Left colon (tissue), 2 donors: ENCODE results near the gene PRIM2. TPM values are rescaled to one million over a fixed set of nuclear protein-coding genes. Genes with fewer than 3 reads are reported as not detected.
"Not testable (repeated sequence)": the region's sequence is repeated elsewhere in the genome, so short reads cannot be mapped to it uniquely, and the experiment has no call there.

Source experiments
- ATAC-seq: fragments of 200-7000 bp; cut with Tn5 transposase; one replicate; pipeline ENCODE4 v1.9.1; 2020; ENCODE audit warnings: mild to moderate bottlenecking, moderate library complexity
- DNase-seq, 2 donors: peaks; one replicate each; pipeline ENCODE4 v3.0.0-alpha.2; 2020
- intact Hi-C, 2 donors: fragments of 100-400 bp; cut with DNase I in 1 of 2; cut with micrococcal nuclease in 1 of 2; formaldehyde crosslinking; loops; one replicate each; pipeline versions ENCODE4 v1.11.2 to v1.14.0; 2022; cut with DNase I, micrococcal nuclease
- long read RNA-seq: library from polyadenylated mRNA; unstranded; transcript quantifications from one replicate; pipeline ENCODE4 v2.0.0, GENCODE V29; 2021
- total RNA-seq, 2 donors: library from RNA; stranded (reverse); fragmentation: NEBNext Ultra II Directional; extraction: Animal tissue kit (Norgen Biotek cat#: 25700); gene quantifications; one replicate each; pipeline ENCODE4 v1.2.1, GENCODE V29; 2021
- donor health status: DM: no; HTN: no; CAD: no.
- donor health status: DM: yes; HTN: yes; CAD: no.

The PRIM2 gene, protein sequence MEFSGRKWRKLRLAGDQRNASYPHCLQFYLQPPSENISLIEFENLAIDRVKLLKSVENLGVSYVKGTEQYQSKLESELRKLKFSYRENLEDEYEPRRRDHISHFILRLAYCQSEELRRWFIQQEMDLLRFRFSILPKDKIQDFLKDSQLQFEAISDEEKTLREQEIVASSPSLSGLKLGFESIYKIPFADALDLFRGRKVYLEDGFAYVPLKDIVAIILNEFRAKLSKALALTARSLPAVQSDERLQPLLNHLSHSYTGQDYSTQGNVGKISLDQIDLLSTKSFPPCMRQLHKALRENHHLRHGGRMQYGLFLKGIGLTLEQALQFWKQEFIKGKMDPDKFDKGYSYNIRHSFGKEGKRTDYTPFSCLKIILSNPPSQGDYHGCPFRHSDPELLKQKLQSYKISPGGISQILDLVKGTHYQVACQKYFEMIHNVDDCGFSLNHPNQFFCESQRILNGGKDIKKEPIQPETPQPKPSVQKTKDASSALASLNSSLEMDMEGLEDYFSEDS
- 10 to 100 TPM in 1 of 2 donors, 1 to 10 TPM in 1; 9.4 to 11.0 TPM for total RNA-seq
- long read RNA-seq, partial matches to known transcripts: 1 of 6 reads
- long read RNA-seq, other reads (novel, unspliced or antisense): 1 of 6 reads

- intact Hi-C loops: loop anchor here in 1 of 2 donors (5.0 kb wide), 1 partner anchor 135 kb away; no protein-coding TSS in a partner anchor
- ATAC-seq: peak; percentile 96
- peak; percentile 88 to 91 for DNase-seq
These were observed at the start of gene PRIM2 for GRCh38 chr6:57317060-57317943. Gene PRIM2, plus strand, starts transcription at chr6:57317630. Its CDS starts 816 bp downstream, at chr6:57318446.

DNA sequence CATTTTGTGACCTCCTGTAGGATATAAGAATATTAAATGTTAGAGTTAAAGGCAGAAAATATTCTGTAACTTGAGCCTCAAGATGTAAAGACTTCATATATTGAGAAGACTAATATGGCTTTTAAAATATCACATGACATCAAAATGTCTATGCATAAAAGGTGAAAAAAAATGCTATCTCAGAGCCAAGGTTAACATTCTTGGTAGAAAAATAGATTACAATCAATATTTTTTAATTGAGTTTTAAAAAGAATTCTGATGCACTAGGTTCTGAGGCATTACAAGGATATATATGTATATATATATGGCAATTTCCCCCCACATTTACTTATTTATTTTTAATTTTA is 49.2 kb upstream of the PRIM2 start:
- ATAC-seq: no peak
- intact Hi-C loops: no loop called here
- no peak for DNase-seq

DNA sequence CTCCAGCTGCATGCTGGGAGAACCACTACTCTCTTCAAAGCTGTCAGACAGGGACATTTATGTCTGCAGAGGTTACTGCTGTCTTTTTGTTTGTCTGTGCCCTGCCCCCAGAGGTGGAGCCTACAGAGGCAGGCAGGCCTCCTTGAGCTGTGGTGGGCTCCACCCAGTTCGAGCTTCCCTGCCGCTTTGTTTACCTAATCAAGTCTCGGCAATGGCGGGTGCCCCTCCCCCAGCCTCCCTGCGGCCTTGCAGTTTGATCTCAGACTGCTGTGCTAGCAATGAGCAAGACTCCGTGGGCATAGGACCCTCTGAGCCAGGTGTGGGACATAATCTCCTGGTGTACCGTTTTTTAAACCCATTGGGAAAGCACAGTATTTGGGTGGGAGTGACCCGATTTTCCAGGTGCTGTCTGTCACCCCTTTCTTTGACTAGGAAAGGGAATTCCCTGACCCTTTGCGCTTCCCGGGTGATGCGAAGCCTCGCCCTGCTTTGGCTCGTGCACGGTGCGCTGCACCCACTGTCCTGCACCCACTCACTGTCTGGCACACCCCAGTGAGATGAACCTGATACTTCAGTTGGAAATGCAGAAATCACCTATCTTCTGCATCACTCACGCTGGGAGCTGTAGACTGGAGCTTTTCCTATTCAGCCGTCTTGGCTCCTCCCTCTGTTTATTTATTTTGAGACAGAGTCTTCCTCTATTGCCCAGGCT is 43.2 kb upstream of the PRIM2 start:
- intact Hi-C loops, DNase-seq, ATAC-seq: not testable (repeated sequence)

GRCh38 chr6:57275384-57275783 is 42.0 kb upstream of the PRIM2 start:
- intact Hi-C loops: no loop called here
- DNase-seq (no peak), ATAC-seq (no peak)

- ATAC-seq: no peak
- intact Hi-C loops: no loop called here
- no peak for DNase-seq
These were observed 40.5 kb upstream of the PRIM2 start for GRCh38 chr6:57276946-57277345.

DNA sequence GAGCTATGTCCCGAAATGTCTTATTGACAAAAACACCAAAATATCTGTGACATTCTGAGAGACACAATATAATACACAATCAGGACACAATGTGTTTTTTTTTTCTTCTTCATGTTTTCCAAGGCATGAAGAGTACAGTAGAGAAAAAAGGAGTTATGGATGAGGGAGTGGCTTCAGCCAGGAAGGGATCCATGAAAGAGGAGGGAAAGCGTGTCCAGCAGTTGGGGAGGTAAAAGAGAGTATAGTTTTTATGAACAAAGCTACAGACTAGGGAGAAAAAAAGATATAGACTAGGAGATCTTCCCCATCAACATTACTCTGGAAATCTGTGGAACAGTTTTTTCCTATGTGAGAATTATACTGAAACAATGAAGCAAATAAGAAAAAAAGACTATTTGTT is 38.9 kb upstream of the PRIM2 start:
- ATAC-seq (no peak), DNase-seq (no peak)
- intact Hi-C loops: no loop called here

- DNase-seq: no peak
- no peak for ATAC-seq
- intact Hi-C loops: no loop called here
These were observed 38.4 kb upstream of the PRIM2 start for GRCh38 chr6:57279013-57279412.

GRCh38 chr6:57283106-57283505 is 34.3 kb upstream of the PRIM2 start:
- DNase-seq: no peak
- intact Hi-C loops: no loop called here
- ATAC-seq: no peak

DNA sequence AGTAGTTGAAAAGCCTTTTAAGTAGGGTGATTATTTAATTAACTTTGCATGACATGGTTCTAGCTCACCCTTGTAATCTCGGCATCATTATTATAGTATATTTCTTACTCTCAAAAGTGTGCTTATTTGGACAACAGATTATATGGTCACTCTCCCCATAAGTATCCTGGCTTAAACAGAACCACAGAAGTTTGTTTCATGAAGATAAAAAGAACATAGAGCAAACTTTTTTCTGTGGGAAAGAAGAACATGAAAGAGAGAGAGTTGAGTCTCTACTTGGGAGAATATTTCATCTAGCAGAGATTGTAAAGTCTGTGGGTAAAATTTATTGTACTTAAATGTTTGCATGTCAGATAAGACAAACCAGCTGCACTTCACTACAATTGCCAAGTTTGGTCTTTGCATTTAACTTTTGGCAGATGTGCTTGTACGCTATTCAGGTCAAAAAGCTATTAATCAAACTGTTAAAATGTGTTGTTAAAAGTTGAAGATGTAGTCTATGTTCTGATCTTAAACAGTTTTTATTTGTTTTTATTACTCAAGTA is 33.4 kb upstream of the PRIM2 start:
- DNase-seq (no peak), ATAC-seq (no peak)
- intact Hi-C loops: no loop called here

DNA sequence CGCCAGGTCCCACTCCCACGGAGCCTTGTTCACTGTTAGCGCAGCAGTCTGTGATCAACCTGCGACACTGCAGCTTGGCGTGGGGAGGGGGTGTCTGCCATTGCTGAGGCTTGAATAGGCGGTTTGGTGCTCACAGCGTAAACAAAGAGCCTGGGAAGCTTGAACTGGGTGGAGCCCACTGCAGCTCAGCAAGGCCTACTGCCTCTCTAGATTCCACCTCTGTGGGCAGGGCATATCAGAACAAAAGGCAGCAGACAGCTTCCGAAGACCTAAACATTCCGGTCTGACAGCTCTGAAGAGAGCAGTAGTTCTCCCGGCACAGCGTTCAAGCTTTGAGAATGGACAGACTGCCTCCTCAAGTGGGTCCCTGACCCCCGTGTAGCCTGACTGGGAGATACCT is 29.3 kb upstream of the PRIM2 start:
- intact Hi-C loops: not testable (repeated sequence)
- DNase-seq: peak in 1 of 2 donors; percentile 13
- peak; percentile 36 for ATAC-seq

DNA sequence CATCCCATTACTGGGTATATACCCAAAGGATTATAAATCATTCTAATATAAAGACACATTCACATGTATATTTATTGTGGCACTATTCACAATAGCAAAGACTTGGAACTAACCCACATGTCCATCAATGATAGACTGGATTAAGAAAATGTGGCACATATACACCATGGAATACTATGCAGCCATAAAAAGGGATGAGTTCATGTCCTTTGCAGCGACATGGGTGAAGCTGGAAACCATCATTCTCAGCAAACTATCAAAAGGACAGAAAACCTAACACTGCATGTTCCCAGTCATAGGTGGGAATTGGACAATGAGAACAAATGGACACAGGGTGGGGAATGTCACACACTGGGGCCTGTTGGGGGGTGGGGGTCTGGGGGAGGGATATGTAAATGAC is 24.0 kb upstream of the PRIM2 start:
- ATAC-seq, intact Hi-C loops, DNase-seq: not testable (repeated sequence)

GRCh38 chr6:57294862-57295445 is 22.5 kb upstream of the PRIM2 start:
- DNase-seq (no peak), ATAC-seq (no peak)
- intact Hi-C loops: no loop called here

GRCh38 chr6:57297505-57297904 is 19.9 kb upstream of the PRIM2 start:
- intact Hi-C loops: no loop called here
- ATAC-seq: no peak
- no peak for DNase-seq

GRCh38 chr6:57298741-57299140 is 18.7 kb upstream of the PRIM2 start:
- intact Hi-C loops: no loop called here
- no peak for DNase-seq
- ATAC-seq: no peak

GRCh38 chr6:57301757-57302156 is 15.7 kb upstream of the PRIM2 start:
- no peak for ATAC-seq
- intact Hi-C loops: no loop called here

GRCh38 chr6:57302477-57302876 is 15.0 kb upstream of the PRIM2 start:
- intact Hi-C loops: no loop called here
- DNase-seq: no peak
- ATAC-seq: no peak

More at GRCh38 chr6:57301757-57302156, 15.7 kb upstream of the PRIM2 start:
- no peak for DNase-seq

- ATAC-seq (no peak), DNase-seq (no peak)
- intact Hi-C loops: no loop called here
These were observed 13.3 kb upstream of the PRIM2 start for GRCh38 chr6:57303931-57304681.

DNA sequence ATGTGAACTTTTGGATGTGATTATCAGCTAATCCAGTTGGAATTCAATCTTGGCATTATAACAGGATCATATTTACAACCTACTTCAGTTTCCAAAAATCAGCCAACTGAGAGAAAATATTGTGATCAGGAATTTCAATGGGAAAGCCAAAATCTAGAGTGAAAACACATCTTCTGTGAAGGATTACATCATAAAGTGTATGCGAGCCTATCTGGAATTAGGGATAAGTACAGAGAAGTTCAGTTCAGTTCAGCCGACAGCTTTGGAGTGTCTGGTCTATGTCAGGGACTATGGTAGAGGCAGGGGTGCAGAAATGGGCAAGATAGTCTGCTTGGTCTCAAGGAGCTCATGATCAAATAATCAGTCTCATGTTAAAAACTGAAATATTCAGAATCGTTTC is 12.3 kb upstream of the PRIM2 start:
- peak in 1 of 2 donors; percentile 50 for DNase-seq
- ATAC-seq: no peak
- intact Hi-C loops: no loop called here
